Measurements from ENCODE around the gene AAMP.

Gene AAMP

GRCh38 chr2:218280260-218280870, 10.4 kb upstream of the AAMP start:
- H3K4me3 ChIP-seq (ENCODE audit: low read depth, low read length): no peak overlapping the region
- no peak for DNase-seq (ENCODE audit: low read depth)
- no peak for TF ChIP-seq CTCF (IDR thresholded peaks at IDR 0.05; ENCODE audit: low read depth, low read length, missing control alignments)

- TF ChIP-seq CTCF (IDR thresholded peaks at IDR 0.05; ENCODE audit: low read depth, low read length, missing control alignments): no peak
- no peak overlapping the region for H3K4me3 ChIP-seq (ENCODE audit: low read depth, low read length)
- DNase-seq (ENCODE audit: low read depth): no peak
Measured at GRCh38 chr2:218278531-218279360, 8.8 kb upstream of the AAMP start.

- no peak for TF ChIP-seq CTCF (IDR thresholded peaks at IDR 0.05; ENCODE audit: low read depth, low read length, missing control alignments)
- no peak overlapping the region for H3K4me3 ChIP-seq (ENCODE audit: low read depth, low read length)
- DNase-seq (ENCODE audit: low read depth): no peak
Measured at GRCh38 chr2:218277921-218278320, 8.0 kb upstream of the AAMP start.

- H3K4me3 ChIP-seq (ENCODE audit: low read depth, low read length): no peak overlapping the region
- no peak for TF ChIP-seq CTCF (IDR thresholded peaks at IDR 0.05; ENCODE audit: low read depth, low read length, missing control alignments)
- no peak for DNase-seq (ENCODE audit: low read depth)
Measured at GRCh38 chr2:218276986-218277755, 7.2 kb upstream of the AAMP start.

GRCh38 chr2:218275371-218276072, 5.6 kb upstream of the AAMP start:
- no peak for DNase-seq (ENCODE audit: low read depth)
- H3K4me3 ChIP-seq (ENCODE audit: low read depth, low read length): no peak overlapping the region
- TF ChIP-seq CTCF (IDR thresholded peaks at IDR 0.05; ENCODE audit: low read depth, low read length, missing control alignments): no peak

GRCh38 chr2:218274586-218274985, 4.6 kb upstream of the AAMP start:
- no peak overlapping the region for H3K4me3 ChIP-seq (ENCODE audit: low read depth, low read length)
- DNase-seq (ENCODE audit: low read depth): no peak
- TF ChIP-seq CTCF (IDR thresholded peaks at IDR 0.05; ENCODE audit: low read depth, low read length, missing control alignments): no peak

Measured in GM12864 (cell line).